CD4-positive, alpha-beta T cell treated with Interleukin-4 for 1 hour (primary cell): ENCODE measurements around the gene LAP3.
A peak's percentile ranks its signal among the peaks of the same experiment; 100 is the strongest.
"Not testable (repeated sequence)": the region's sequence is repeated elsewhere in the genome, so short reads cannot be mapped to it uniquely, and the experiment has no call there.

Source experiments
- DNase-seq, 2 donors: peaks; one replicate each; pipeline ENCODE4 v3.0.0-alpha.2; 2020 to 2022

LAP3 gene

DNA sequence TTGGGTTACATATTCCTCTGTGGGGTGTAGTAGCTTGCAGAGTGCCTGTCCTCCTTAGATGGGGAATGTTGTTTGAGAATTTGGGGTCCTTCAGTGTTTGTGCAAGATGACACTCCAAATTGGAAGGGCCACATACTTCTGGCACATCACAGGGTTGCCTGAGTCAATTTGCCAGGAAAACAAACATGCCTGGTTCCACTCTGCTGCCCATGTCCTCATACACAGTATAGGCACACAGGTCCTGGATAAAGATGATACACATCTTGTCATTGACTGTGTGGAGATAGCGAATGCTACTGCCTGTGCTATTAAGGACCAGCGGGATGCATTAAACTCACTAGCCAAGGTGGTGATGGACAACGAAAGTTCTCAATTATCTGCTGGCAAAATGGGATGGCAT is 11.2 kb upstream of the LAP3 start:
- no peak for DNase-seq

DNA sequence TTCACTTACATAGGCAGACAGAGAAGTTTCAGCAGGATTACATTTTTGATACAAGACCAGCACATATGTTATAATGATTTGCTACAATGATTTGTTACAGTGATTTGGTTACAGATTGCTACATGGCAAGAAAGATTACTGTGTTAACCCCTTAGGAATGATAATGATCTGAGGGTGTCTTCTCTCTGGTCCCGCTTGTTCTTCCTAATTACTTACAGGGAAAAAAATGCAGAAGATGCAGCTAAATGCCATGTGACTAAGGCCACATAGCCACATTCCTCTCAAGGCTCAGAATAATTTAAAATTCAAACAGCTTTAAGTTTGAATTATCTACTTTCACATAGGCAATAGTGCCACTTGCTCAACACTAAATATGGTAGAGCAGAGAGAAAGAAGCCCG is 9.7 kb upstream of the LAP3 start:
- no peak for DNase-seq

DNA sequence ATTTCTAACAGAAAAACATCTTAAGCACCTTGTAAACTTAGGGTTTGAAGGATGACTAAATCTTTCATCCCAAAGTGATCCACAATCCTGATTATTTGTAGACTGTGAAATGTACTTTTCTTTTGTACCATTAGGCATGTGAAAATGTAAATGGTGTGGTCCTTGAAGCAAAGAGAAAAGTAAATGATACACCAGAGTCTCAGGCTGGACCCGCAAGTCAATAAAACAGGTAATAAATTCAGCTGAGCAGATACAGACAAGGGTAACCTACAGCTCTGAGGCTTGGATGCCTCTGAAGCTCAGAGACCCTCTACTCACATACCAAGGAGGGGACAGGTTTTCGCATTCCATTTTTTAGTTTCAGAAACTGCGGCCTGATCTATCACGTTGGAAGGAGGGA is 2.8 kb upstream of the LAP3 start:
- DNase-seq, result no peak

DNA sequence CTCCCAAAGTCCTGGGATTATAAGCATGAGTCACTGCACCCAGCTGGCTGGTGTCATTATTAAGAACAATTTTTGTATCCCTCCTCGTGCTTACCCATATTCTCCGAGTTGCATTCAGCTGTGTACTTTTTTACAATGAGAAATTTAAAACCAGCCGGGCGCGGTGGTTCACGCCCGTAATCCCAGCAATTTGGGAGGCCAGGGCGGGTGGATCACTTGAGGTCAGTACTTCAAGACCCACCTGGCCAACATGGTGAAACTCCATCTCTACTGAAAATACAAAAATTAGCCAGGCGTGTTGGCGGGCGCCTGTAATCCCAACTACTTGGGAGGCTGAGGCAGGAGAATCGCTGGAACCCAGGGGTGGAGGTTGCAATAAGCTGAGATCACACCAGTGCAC is 1.8 kb upstream of the LAP3 start:
- DNase-seq, result not testable (repeated sequence)

DNA sequence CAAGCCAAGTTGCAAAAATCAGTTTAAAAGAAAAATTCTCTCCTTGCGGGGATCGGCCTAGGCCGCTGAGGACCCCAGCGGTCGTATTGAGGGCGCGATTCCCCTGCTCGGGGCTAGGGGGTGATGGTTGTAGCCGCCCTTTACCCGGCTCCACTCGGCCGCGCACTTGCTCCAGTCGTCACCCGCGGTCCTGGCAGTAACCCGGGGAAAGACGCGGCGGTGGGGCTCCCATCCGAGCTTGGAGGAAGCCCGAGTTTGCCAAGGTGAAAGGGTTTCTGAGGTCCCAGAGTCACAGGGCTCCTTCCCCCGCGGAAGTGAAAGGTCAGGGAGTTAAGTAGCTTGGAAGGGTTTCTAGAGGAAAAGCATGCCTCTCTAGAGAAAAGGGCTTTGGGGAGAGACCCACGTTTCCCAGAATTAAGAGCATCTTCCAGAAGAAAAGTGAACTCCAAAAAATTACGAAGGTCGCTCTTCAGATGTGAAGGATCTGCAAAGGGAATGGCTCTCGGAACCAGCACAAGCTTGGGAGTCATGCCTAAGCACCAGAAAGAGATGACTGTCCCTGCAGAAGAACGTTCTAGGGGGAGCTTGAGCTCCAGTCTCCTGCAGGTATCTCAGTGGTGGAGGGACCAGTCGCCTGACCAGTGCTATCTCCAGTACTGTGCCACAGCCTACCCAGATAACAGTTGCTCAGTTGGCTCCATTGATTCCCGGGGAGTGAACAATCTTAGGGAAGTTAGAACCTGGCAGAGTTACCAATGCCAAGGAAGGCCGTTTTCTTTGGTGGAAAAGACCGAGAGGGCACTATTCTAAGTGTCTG is 875 bp downstream of the LAP3 start:
- DNase-seq, result no peak

DNA sequence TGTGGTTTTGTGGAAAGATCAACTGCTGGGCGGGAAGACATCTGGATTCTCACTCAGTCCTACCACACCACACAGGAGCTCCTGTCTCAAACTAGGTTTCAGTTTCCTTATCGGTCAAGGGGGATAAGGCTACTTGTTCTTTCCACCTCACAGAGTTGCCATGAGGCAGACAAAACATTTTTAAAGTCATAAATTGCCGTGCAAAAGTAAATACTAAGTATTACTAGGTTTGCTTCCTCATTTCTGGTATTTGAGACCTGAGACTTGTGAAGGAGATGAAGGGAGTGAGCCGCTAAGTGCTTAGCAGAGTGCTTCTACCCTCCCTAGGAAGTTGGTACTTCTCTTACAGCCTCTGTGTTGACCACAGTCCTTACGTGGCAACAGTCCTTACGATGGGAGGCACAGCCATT is 1.5 kb downstream of the LAP3 start:
- DNase-seq, result peak in 1 of 2 donors; percentile 38

DNA sequence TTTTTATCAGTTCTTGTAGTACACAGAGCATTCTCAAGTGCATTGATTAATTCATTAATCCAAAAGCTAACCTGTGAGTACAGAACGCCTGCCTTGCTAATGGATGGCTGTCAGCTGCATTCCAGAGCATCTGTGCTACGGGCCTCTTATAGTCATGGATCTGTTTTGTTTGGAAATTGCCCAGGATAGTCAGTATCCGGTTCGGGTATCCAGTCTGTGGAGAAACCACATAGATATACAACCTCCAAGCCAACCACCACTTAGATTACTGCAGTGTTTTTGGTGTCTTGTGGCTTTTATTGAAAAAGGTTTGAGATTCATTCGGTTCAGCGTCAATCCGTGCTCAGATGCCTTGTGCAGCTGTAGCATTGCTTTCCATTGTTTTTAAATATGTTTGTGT is 4.0 kb downstream of the LAP3 start:
- DNase-seq, result no peak

DNA sequence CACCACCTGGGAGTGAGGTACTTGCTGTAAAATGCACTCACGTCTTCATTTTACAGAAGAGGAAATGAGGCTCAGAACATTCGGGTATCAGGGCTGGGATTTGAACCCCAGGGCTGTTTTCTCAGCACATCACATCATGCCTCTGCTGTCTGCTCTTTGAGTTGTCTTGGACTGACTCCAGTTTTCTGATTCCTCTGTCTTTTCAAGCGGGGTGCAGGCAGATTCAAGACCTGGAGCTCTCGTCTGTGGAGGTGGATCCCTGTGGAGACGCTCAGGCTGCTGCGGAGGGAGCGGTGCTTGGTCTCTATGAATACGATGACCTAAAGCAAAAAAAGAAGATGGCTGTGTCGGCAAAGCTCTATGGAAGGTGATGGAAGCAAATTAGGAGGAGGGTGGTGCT is 6.3 kb downstream of the LAP3 start:
- no peak for DNase-seq

DNA sequence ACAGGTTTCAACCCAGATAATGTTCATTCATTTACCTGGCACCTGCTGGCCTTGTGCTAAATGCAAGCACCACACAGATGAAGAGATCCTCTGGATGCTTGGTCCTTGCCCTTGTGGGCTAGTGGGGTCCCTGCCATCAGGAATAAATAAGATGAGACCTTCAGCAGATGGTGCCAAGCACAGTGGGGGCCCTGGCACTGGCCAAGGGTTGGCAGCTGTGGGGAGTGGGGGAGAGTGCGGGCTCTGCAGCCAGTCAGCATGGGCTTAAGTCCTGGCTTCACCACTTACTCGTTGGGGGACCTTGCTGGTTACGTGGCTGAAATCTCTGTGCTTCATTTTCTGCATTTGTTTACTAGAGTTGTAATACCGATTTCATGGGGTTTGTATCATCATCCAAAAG is 6.9 kb downstream of the LAP3 start:
- DNase-seq, result no peak

DNA sequence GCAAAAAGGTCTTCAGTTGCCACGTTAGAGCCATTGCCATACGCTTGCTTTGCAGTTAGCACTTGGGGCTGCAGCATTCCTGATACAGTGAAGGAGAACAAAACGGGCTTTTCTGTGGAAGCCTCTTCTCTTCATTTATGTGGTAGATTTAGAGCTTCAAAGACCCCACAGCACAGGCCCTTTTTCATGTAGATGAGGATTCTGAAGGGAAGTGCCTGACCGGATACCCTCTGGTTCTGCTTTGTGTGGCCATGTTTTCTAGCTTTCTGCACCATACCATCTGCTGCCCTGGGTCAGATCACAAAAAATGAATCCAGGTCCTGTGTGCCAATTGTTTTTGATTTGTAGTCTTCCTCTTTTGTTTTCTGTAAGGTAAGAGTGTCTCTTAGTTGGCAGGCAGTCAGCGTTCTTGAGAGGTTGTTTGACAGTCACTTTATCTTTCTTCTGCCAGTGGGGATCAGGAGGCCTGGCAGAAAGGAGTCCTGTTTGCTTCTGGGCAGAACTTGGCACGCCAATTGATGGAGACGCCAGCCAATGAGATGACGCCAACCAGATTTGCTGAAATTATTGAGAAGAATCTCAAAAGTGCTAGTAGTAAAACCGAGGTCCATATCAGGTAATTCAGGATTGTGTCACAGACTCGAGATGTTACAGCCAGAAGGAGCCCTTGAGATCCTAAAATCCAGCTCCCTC is 7.7 kb downstream of the LAP3 start:
- no peak for DNase-seq

DNA sequence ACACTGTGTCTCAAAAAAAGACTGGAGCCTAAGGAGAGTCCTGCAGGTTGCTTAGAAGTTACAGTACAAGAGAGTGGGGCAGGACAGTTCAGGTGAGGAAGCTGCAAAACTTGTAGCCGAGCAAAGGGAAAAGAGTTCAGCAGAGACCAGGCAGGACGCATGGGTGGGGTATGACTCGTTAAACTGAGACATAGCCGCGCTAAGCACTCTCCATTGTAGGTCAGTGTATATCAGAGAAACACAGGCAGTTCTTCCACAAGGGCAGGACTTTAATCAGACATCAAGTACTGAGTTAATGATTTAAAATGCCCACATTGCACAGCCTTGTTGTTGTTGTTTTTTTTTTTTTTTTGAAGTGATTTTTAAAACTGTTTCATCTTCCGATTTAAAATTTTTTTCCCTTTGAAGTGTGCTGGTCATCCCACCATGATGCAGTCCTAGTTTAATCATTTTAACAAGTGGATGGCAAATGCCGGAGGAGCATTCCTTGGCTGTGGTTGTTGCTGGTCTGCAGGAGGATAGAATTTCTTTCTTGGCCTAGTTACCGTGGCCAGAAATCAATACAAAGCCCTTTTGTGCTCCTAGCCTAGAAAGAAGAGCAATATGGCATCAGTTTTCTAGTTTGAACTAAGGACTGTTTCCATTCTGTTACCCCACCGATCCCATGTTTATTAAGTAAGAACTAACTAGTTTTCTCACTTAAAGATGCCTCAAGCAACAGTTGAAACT is 10.3 kb downstream of the LAP3 start:
- DNase-seq, result no peak

DNA sequence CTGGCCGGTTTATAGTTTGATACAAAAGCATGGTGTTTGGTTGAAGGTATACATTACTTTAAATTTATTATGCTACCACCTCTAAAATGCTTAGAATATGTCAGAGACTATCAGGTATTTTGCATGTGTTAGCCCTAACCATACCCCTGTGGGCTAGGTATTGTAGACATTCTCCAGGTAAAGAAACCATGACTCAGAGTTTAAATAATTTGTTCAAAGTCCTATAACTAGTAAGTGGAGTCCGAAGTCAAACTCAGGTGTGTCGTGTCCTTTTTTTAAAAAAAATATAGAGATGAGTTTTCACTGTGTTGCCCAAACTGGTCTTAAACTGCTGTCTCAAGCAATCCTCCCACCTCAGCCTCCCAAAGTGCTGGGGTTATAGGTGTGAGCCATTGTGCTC is 12.4 kb downstream of the LAP3 start:
- DNase-seq, result no peak

DNA sequence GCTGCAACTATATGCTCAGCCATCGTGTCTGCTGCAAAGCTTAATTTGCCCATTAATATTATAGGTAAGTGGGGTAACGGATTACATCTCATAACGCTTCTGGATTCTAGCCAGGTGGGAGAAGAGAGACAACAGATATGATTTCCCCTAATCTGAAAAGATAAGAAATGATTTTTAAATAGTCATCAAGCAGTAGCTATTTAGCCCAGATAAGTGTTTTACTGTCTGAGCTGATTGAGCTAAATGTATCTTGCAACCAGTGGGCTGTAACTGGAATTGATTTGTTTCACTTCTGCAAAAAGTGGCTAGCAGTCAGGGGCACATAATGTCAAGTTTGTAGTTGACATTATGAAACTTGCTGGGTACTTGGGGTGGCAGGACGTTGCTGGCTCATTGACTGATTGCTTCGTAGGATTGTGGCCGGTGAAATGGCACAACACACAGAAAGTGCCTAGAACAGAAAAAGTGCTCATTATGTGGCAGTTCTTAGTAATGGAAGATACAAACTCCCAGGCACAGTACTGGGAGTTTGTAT is 18.5 kb downstream of the LAP3 start:
- DNase-seq, result peak in 1 of 2 donors; percentile 42

DNA sequence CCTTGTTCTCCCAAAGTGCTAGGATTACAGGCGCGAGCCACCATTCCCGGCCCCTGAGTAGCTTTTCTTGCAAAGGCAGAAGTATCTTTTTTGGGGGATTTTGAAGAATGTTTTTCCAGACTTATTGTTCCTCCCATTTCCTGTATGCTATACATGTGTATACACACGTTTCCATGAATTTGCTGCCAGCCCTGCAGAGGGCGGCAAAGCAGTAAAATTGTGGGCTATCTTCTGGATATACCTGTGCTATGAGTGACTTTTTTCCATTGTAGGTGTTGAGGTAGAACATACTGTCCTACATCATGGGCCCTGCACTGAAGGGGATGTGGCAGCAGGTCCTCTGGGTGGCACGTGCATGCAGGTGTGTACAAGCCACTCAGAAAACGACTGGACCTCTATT is 20.5 kb downstream of the LAP3 start:
- no peak for DNase-seq

DNA sequence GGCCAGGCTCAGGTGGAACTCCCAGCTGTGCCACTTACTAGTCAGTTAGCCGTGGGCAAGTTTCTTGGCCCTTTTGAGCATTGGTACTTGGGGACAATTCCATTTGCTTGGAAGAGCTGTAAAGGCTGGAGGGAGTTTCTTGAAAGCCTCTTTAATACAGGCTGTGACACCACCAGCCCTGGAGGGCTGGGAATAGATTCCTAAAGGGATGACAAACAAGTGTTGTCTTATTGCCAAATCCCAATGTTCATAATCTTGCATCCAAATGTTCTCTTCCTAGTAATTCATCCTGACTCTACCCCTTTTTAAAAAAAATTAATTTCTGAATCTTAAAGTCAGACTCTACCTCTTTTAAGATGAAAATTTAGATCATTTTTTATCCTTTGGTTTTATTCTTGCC is 22.8 kb downstream of the LAP3 start:
- DNase-seq, result no peak

DNA sequence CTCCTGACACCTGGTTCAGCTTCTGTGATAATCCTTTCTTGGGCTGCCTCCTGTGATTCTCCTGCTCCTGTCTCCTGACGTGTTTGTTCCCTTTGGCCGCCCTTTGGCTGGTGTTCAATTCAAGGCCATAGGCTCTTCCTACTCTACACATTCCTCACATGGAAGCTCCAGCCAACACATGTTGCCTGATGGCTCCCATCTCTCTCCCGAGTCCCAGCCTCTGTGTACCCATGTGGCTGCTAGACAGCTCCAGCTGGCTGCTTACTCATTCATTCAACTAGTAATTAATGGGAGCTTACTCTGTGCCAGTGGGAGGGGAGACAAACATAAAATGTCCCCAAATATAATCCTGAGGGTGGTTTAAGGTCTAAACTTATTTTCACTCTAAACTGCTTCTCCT is 28.2 kb downstream of the LAP3 start:
- DNase-seq, result no peak

DNA sequence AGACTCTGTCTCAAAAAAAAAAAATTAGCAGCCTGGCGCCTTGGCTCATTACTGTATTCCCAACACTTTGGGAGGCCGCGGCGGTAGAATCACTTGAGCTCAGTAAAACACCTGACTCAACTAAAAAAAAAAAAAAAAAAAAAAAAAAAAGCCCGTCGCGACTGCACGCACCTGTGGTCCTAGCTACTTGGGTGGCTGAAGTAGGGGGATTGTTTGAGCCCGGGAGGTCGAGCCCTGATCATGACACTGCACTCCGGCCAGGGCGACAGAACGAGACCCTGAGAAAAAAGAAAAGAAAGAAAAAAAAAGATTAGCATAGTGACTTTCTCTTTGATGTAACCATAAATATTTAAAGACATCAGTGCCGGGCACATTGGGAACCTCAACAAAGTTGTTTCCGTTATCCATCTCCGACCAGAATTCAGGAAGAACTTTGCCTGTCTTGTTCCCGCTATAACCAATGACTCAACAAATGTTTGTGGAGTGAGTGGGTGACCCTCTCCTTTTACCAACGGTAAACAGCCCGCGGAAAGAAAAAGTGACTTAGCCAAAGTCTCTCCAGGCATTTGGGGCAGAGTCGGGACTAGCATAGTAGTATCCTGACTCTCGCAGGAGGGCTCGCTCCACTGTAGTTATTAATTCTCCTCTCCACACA is 36.9 kb downstream of the LAP3 start:
- DNase-seq, result peak in 1 of 2 donors; percentile 18

DNA sequence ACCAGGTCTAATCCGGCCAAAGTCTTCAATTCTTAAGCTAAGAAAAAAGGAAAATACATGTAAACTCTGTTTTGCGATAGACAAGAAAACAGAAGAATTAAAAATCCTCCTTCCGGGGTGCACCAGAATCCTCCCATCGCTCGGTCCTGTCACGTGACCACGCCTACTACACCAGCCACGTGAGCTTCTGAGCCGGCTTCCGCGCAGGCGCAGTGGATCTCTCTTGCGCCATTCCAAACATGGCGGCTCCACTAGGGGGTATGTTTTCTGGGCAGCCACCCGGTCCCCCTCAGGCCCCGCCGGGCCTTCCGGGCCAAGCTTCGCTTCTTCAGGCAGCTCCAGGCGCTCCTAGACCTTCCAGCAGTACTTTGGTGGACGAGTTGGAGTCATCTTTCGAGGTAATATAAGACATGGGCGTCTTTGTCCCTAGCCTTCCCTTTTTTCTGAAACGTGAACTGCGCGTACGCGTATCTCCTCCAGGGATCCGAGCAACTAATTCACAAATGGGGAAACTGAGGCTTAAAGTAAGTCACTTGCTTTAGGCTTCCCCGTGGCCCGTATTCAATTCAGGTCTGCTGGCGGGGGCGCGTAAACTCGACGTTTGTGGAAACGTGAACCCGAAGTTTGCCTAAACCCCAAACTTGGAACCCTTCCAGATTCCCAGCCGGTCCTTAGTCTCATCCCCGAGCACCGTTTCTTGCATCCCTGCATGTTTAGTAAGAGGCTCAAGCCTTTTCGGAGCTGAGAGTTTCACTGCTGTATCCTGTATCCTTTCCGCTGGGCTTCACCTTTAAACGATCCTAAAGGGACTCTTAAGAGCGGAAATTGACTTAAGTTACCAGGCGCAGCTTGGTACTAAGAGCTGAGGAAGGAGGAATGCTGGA is 37.7 kb downstream of the LAP3 start, which contains the start of gene MED28:
Gene MED28 (plus strand): TSS at position 226 of the 884 bp plus-strand sequence. CDS start 14 bp downstream, at position 240.
- DNase-seq, result peak; percentile 95 to 96

DNA sequence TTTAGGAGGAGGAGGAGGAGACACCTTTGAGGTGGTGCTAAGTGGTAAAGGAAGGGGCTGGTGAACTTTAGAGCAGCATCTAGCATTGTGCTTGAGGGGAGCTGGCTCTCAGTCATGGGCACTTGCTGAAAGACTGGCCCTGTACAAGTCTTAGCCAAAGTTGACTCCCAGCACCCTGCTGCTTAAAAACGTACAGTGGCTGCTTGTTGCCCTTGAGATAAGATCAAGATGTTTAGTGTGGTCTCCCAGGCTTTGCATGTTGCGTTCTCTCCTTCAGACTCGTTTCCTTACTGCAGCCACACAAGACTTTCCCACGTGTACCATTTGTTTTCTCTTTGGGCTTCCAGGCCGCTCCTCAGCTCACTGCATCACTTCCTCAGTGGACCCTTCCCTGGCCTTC is 39.3 kb downstream of the LAP3 start:
- no peak for DNase-seq

DNA sequence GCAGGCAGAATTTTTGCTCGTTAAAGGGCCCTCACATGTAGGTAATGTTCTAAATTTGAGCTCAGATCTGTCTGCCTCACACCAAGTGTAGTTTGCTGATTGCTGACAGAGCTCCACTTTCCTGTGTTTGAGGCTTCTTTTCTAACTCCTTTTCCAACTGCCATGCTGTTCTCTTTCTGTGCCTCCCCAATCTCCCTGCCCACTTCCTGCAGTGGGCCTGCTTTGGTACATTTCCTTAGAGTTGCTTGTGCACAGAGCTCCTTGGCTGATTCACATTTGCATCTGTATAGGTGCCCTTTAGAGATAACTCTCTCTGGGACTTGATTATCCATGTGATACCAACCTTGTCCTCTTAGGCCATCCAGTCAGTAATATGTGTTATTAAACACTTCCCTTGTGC is 41.9 kb downstream of the LAP3 start:
- no peak for DNase-seq

DNA sequence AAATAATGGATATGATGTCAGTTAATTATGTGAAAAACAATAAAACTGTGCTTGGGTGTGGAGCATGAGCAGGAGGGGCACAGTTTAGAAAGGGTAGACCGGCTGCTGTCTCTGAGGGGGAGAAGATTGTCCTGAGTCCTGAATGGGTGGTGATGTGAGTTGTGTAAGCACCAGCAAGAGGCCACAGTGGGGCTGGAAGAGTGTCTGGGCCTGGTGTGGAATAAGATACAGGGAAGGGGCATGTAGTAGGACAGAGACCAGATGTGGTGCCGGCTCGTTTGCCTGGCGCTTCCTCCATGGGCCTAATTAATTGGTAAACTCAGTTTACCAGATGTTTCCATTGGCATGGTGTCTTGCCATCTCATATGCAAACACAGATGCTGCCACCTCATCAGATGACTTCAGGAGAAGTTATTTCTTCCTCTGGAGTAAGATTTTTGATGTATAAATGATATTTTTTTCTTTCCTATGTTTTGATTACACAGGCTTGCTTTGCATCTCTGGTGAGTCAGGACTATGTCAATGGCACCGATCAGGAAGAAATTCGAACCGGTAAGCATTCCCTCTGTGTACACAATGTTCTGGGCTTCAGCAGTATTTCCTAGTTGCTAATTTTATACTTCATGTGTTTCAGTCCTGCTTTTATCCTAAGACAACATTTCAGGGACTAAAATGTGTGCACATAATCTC is 42.6 kb downstream of the LAP3 start:
- no peak for DNase-seq
